Subcutaneous adipose tissue (tissue), 4 donors: ENCODE data around the gene MGAT4B. TPM values are rescaled to one million over a fixed set of nuclear protein-coding genes. Genes with fewer than 3 reads are reported as not detected.

ENCODE experiments used
- total RNA-seq, 4 donors: library from RNA; depleted of rRNA; stranded (reverse); fragments of >200 nt; gene quantifications; one replicate each; pipeline ENCODE4 v1.1.0, GENCODE V29; 2016
- TF ChIP-seq, protein P1 (sequence below): fragments of 450-650 bp; IDR thresholded peaks from one replicate; pipeline ENCODE4 v1.5.1; 2016; ENCODE audit warnings: low read depth, mild to moderate bottlenecking, control low read depth, antibody characterized with exemption, moderate library complexity

The MGAT4B gene
- total RNA-seq, 4 donors from 2014 or later, result 47.9 to 101 (median 84.2) TPM

DNA sequence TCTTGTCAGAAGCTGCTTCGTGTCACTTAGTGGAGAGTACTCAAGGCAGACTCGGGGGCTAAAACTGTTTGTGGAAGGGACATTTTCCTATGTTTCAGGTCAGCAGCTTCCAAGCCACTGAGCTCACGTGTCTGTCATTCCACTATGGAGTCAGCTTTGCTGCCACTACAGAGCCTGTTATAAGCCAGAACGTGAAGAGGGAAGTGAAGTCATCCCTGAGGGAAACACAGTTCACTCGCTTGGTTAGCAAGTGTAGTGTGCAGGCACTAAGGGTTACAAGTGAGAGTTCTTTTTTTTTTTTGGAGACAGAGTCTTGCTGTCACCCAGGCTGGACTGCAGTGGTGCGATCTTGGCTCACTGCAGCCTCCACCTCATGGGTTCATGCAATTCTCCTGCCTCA, 37.4 kb downstream of the MGAT4B start:
- TF ChIP-seq, protein P1, sequence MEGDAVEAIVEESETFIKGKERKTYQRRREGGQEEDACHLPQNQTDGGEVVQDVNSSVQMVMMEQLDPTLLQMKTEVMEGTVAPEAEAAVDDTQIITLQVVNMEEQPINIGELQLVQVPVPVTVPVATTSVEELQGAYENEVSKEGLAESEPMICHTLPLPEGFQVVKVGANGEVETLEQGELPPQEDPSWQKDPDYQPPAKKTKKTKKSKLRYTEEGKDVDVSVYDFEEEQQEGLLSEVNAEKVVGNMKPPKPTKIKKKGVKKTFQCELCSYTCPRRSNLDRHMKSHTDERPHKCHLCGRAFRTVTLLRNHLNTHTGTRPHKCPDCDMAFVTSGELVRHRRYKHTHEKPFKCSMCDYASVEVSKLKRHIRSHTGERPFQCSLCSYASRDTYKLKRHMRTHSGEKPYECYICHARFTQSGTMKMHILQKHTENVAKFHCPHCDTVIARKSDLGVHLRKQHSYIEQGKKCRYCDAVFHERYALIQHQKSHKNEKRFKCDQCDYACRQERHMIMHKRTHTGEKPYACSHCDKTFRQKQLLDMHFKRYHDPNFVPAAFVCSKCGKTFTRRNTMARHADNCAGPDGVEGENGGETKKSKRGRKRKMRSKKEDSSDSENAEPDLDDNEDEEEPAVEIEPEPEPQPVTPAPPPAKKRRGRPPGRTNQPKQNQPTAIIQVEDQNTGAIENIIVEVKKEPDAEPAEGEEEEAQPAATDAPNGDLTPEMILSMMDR, result no peak

DNA sequence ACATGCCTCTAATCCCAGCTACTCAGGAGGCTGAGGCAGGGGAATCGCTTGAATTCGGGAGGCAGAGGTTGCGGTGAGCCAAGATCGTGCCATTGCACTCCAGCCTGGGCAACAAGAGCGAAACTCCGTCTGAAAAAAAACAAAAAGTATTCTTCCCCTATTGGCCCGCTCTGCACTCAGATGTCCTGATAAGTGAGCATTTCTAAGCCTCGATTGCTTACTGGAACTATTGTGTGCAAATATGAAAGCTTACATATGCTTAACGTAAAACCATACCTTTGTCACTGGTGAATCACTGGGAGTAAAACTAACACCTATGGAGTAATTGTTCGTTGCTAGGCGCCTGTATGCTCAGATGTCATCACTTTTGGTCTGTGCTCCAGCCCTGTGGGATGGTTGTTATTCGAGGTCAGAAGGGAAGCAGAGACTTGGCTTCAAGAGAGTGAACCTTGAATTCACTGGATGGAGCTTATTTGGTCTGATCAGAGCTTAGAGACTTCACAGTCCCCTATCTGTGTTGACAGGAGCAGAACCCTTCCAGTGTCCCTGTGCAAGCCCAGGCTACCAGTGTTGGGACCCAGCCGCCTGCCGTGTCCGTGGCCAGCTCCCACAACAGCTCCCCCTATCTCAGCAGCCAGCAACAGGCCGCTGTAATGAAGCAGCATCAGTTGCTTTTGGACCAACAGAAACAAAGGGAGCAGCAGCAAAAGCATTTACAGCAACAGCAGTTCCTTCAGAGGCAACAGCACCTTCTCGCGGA, 38.2 kb downstream of the MGAT4B start:
- TF ChIP-seq, protein P1, result no peak

DNA sequence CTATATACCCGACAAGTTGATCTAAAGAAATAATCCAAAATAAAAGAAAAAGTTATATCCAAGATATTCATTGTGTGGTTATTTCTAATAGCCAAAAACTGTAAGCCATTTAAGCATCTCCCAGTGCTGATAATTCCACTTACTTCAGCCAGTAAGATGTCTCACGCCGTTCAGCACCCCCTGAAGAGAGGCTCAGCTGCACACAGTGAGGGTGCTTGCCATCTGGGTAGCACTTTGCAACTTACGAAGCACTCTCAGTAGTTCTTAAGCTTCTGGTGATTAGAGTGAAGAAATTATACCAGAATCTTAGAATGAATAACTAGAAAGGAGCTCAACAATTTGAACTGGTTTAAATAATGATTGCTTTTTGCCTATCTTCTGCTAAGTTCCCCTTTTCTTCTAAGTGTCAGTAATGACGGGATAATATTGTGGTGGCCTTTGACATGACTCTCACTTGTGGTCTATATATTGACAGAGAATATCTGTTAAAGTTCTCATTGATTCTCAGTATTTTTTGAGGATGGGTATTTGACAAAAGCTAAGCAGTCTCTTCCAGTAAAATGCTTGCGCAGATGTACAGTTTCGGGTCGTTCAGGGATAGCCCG, 39.1 kb downstream of the MGAT4B start:
- TF ChIP-seq, protein P1, result no peak

GRCh38 chr5:179766726-179767455, 39.8 kb downstream of the MGAT4B start:
- TF ChIP-seq, protein P1, result no peak

- TF ChIP-seq, protein P1, result no peak
Measured at GRCh38 chr5:179766021-179766725, 40.5 kb downstream of the MGAT4B start.

GRCh38 chr5:179765400-179765799, 41.3 kb downstream of the MGAT4B start:
- TF ChIP-seq, protein P1, result no peak
